Caki2 (cell line): ENCODE measurements around the gene ZNF292. TPM values are rescaled to one million over a fixed set of nuclear protein-coding genes. Genes with fewer than 3 reads are reported as not detected.
"Not testable (repeated sequence)": the region's sequence is repeated elsewhere in the genome, so short reads cannot be mapped to it uniquely, and the experiment has no call there.

Source experiments
- DNase-seq: peaks from one replicate; pipeline ENCODE4 v3.0.0-alpha.2; 2015; ENCODE audit warnings: low read depth
- in situ Hi-C: cut with HindIII; loops from 2 replicates; pipeline ENCODE4 v1.10.0; 2016; ENCODE audit warnings: low sequenced_read_pairs, low pct_unique_long_range_greater_than_20kb, mixed read lengths
- total RNA-seq: library from RNA; depleted of rRNA; stranded (reverse); fragments of >200 nt; shearing (Covaris generic); gene quantifications from 2 replicates; pipeline ENCODE4 v1.2.3, GENCODE V29; 2014; ENCODE audit warnings: low replicate concordance

The ZNF292 gene
- total RNA-seq, 1 experiment from 2014 or later = 10.7 TPM

- in situ Hi-C loops = no loop called here
- DNase-seq = peak; percentile 75
Observed at GRCh38 chr6:87155842-87156815, 764 bp downstream of the ZNF292 start.

DNA sequence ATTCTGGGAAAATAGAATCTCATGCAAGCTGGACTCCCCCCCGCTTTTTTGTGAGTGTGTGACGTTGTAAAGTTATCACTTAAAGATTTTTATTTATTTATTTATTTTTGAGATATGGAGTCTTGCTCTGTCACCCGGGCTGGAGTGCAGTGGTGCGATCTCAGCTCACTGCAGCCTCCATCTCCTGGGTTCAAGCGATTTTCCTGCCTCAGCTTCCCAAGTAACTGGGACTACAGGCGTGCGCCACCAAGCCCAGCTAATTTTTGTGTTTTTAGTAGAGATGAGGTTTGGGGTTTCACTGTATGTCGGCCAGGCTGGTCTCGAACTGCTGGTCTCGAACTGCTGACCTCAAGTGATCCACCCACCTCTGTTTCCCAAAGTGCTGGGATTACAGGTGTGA is 2.2 kb downstream of the ZNF292 start:
- in situ Hi-C loops, DNase-seq: not testable (repeated sequence)

GRCh38 chr6:87161299-87161698 is 5.9 kb downstream of the ZNF292 start:
- no peak for DNase-seq
- in situ Hi-C loops = no loop called here

DNA sequence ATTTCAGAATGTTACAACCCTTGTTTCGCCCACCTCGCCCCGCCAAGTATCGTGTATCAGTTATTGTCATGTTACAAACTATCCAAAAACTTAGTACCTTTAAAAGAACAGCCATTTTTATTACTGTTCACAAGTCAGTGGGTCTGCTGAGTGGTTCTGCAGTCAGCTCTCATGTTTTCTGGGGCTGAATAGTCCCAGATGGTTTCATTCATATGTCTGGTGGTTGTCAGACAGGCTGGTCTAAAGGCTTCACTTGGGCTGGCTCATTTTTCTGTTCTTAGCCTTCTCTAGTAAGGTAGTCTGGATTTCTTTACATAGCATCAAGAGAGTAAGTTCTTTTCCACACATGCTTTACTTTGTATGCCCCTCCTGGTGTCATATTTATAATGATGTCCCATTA is 8.6 kb downstream of the ZNF292 start:
- no peak for DNase-seq
- in situ Hi-C loops = no loop called here

DNA sequence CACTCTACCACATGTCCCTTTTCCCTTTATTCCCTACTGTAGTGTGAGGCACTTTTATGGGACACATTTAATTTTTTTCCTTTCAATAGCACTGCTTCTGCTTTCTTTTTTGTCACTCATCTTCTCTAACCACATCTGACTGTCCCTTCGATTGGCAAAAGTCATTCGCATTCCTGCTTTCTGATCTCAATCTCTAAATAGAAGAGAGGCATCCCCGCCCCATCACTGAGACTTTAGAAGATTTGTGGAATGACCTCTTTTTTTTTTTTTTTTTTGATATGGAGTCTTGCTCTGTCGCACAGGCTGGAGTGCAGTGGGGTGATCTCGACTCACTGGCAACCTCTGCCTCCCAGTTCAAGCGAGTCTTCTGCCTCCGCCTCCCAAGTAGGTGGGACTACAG is 9.1 kb downstream of the ZNF292 start:
- in situ Hi-C loops = no loop called here
- peak; percentile 14 for DNase-seq

DNA sequence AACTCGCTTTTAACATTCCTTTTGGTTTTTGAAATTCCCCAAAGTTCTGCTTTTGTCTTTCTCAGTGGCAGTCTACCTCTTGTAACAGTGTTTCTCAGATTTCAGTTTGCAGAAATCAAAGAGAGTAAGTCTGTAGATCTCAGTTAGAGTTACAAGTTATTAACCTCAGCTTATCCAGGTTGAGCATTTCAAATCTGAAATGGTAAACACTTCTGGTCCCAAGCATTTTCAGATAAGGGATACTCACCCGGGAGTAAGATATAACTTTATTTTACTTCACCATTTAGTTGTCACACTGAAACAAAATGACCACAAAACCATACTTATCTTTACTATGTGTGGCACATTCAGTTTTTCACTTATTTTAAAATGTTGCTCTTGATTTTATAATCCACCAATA is 9.8 kb downstream of the ZNF292 start:
- no peak for DNase-seq

DNA sequence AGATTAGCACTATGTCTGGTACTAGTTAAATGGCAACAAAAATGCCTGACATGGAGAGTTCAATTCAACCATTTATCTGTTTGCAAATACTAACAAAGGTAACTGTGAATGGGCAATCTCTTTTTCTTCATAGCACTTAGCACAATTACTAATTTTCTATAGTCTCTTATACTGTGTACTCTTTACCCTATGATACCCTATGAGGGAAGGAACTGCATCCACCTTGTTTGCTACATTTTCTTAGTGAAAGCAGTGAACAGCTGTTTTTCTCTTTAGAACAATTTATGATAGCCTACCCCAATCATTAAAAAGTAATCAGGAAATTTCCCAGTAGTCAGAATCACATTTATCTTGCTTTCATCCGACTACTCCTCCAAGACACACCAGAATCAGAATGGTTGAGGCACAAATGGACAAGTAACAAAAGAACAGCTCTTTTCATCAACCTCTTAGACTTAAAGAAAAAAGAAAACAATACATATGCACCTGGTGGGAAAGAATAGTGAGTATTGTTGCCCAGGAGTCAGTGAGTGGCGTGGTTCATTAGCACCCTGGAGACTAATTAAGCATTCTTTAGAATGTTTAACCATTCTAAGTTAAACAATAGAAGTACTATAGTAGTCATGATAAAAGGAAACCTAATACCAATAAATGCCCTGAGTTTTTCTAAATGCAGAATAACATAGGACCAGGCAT is 16.7 kb downstream of the ZNF292 start:
- in situ Hi-C loops = no loop called here
- no peak for DNase-seq

More for the DNA sequence above, 9.8 kb downstream of the ZNF292 start:
- in situ Hi-C loops = no loop called here

DNA sequence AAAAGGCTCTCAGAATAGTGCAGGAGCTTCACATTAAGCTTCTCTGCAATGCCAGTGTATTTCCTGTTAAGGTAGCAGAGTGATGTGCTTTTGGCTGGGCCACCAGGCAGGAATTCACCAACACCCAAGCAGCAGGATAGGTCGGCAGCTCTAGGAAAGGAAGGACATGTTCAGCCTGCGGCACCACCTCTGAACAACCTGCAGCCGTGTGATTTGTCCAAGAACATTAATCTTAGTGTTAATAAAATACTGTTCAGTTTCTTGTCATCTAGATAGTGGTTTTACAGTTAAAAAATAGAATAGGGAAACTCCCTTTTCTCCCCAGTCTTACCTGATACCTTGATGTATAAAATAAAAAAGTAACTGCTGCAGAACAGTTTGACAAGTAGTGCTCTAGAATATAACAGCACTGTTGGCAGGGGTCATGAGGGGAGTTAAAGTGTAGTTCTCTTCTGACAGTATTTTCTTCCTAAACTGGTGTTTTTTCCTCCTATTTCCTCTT is 18.8 kb downstream of the ZNF292 start:
- in situ Hi-C loops = no loop called here
- no peak for DNase-seq

DNA sequence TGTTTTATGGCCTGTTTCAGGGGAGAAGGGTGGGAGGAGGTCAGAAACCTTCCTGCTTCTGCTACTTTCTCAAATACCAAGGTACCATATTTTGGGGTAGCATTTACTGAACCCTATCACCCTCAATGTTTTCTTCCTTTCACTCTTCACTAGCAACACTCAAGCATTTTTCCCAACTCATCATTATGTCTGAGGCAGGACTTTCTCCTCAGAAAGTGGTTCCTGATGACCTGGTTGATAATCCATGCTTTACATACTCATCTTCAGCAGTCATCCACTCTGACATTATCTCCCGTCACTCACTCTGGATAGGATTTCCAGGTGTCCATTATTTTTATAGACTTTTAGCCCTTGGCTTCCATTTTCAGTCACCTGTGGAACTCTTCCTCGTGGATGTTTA is 21.1 kb downstream of the ZNF292 start:
- no peak for DNase-seq
- in situ Hi-C loops = no loop called here

GRCh38 chr6:87180105-87180728 is 24.9 kb downstream of the ZNF292 start:
- no peak for DNase-seq
- in situ Hi-C loops = no loop called here

- in situ Hi-C loops = no loop called here
- no peak for DNase-seq
Observed at GRCh38 chr6:87181903-87182302, 26.5 kb downstream of the ZNF292 start.

DNA sequence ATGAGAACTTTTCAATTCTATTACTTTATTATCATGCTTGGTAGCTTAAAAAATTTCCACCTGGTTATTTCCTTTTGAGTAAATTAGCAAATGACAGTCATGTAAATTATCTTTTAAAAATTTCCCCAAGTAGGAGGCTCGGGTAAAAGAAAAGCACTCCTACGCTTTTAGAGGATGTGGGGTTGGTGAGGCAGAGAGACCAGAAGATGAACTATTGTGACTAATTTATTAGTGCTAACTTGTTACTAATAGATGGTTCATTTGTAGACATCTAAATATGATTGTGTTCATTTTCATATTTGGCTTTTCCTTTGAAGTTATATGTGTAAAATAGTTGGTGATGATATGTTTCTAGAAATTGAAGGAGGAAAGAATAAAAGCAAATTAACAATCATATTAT is 27.0 kb downstream of the ZNF292 start:
- DNase-seq = no peak
- in situ Hi-C loops = no loop called here

DNA sequence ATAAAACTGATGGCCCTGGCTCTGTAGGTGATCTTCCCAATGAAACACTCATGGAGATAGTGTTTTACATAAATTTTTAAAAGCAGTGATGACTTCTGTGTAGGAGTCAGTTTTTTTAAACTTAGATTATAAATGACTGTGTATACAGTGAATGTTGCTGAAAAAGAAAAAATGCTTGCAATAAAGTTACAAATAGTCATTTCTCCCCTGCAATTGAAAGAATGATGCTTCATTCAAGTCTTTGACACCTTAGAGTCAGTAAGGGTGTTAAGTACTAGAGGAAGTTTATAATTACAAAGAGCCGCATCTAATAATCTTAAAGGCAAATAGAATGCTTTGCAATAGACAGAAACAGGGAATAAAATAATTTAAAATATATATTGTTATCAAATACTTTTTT is 27.6 kb downstream of the ZNF292 start:
- in situ Hi-C loops = no loop called here
- DNase-seq = no peak

DNA sequence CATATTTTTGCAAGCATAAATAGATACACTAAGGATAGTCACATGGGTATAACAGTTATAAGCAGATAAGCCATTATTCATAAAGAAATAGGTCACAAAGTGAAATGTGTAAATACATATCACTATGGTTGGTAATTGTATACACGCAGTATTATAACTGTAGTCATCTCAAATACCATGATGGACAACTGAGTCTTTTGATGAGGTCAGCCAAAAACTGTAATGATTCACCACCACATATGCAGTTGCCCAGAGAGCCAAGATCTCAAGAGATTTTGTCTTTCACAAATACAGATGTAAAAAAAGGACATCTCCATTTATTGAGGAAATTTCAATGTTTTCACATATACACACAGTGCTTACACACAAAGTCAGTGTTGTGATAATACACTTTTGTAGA is 28.3 kb downstream of the ZNF292 start:
- in situ Hi-C loops = no loop called here
- no peak for DNase-seq

- in situ Hi-C loops = no loop called here
- no peak for DNase-seq
Observed at GRCh38 chr6:87184762-87185250, 29.4 kb downstream of the ZNF292 start.

DNA sequence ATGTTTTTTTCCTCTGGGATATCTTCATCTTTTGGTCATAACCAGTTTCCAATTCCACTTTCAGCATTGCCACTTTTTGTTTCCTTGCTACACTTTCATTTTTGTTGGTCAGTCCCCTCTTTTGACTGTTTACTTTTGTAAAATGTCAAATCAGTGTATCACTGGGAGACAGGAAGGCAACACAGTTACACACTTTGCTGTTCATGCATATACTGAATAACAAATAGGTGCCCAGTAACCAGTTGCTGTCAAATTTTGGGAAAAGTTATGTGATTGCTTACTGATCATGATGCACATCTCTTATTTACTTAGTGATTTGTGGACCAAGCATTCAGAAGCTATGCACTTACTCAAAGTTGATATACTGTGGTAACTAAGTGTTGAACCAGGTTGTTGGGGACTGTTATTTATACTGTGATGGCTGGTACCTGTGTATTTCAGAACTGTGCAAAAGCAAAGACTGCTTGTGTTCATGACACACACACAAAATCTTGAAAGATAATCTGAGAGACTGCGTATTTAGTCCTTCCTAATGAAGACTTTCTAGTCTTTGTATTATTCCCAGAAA is 41.0 kb downstream of the ZNF292 start:
- DNase-seq = no peak
- in situ Hi-C loops = no loop called here

- in situ Hi-C loops = no loop called here
- no peak for DNase-seq
Observed at GRCh38 chr6:87197547-87197946, 42.2 kb downstream of the ZNF292 start.

DNA sequence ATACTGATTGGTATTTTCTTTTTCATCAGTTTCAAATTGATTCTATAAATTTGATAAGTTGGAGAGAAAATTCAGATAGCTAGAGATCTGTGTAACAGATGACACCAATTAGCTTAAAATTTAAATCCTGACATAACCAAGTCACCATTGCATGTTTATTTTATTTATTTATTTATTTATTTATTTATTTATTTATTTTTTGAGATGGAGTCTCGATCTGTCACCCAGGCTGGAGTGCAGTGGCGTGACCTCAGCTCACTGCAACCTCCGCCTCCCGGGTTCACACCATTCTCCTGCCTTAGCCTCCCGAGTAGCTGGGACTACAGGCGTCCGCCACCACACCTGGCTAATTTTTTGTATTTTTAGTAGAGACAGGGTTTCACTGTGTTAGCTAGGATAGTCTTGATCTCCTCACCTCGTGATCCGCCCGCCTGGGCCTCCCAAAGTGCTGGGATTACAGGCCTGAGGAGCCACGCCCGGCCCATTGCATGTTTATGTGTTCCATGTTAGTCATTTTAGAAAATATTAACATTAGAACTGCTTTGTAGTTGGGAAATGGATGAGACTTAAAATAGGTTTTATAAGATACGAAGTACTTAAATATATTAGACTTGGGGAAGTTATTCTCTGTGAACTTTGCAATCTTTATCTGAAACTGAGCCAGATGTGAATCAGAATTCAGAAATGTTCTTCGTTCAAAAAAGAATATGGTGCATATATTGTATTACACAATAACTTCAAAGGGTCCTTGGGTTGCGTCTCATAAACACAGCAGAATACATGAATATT is 42.9 kb downstream of the ZNF292 start:
- DNase-seq, in situ Hi-C loops: not testable (repeated sequence)
